Natural killer cell treated with Interleukin-12 subunit alpha and Interleukin-12 subunit beta and Interleukin-15 and Interleukin-18, amount 100 ng/mL, for 72 hours (primary cell): ENCODE results near the gene PCMTD2. TPM values are rescaled to one million over a fixed set of nuclear protein-coding genes. Genes with fewer than 3 reads are reported as not detected.
A peak's percentile ranks its signal among the peaks of the same experiment; 100 is the strongest.

Experiments used
- ATAC-seq, 2 donors: fragments of 150-1000 bp; cut with Tn5 transposase in 1 of 2; sonication (Bioruptor Pico), chemical (Tn5 transposase) in 1 of 2; 2 replicates each; pipeline ENCODE4 v1.10.0; 2021
- DNase-seq: peaks from one replicate; pipeline ENCODE4 v3.0.0; 2022; ENCODE audit warnings: low spot score
- H3K27ac Mint-ChIP-seq, 2 donors: 1 replicate in 1 of 2; 2 replicates in 1 of 2; pipeline ENCODE4 v1.8.0; 2022; ENCODE audit warnings: mixed read lengths in 2 of 2, mild to moderate bottlenecking in 1 of 2, moderate library complexity in 1 of 2
- H3K27me3 Mint-ChIP-seq, 2 donors: 1 replicate in 1 of 2; 2 replicates in 1 of 2; pipeline ENCODE4 v1.8.0; 2022; ENCODE audit warnings: mixed read lengths in 2 of 2
- H3K36me3 Mint-ChIP-seq: one replicate; pipeline ENCODE4 v1.8.0; 2022; ENCODE audit warnings: mixed read lengths
- H3K4me1 Mint-ChIP-seq, 2 donors: 1 replicate in 1 of 2; 2 replicates in 1 of 2; pipeline ENCODE4 v1.8.0; 2022; ENCODE audit warnings: low read depth in 2 of 2, mixed read lengths in 2 of 2, mild to moderate bottlenecking in 1 of 2
- H3K4me3 Mint-ChIP-seq: one replicate; pipeline ENCODE4 v1.8.0; 2022; ENCODE audit warnings: mixed read lengths
- H3K9me3 Mint-ChIP-seq: 2 replicates; pipeline ENCODE4 v1.8.0; 2022; ENCODE audit warnings: mixed read lengths
- total RNA-seq, 2 donors: library from RNA; stranded (reverse); gene quantifications; one replicate each; pipeline ENCODE4 v1.2.3, GENCODE V29; 2022

The PCMTD2 gene
- total RNA-seq, 2 donors from 2014 or later = 17.4 to 21.8 TPM

DNA sequence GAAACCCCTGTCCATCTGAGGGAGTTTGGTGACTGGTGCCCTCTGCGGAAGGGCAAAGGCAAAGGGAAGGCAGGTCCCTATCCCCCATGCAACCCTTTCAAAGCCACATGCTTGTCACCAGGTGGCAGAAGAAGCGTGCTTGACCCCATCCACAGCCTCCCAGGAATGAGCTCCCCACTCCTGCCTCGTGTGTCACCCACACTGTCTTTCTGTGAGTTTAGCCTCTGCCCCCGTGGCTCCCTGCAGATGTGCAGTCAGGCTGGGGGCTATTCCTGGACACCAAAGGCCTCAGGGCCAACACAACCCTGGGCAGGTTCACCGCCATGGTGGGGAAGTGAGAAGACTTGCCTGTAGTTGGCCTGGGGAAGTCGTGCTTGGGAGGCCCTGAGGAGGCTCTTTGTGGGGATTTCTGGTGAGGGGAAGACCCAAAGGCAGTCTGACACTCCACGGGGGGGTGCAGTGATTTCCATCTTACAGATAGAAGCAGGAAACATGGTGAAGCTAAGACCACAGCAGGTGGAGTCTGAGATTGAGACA lies 16.6 kb upstream of the PCMTD2 start:
- H3K4me1 Mint-ChIP-seq = no peaks in the 10 kb centered on the region
- no peak overlapping the region for H3K4me3 Mint-ChIP-seq
- DNase-seq (peak; percentile 22), ATAC-seq (no peak)
- no peak overlapping the region for H3K27ac Mint-ChIP-seq
- H3K36me3 Mint-ChIP-seq = no peaks in the 10 kb centered on the region
- H3K27me3 Mint-ChIP-seq = peaks cover 0 to 3% of the 10 kb centered on the region in 2 donors
- H3K9me3 Mint-ChIP-seq = no peaks in the 10 kb centered on the region

DNA sequence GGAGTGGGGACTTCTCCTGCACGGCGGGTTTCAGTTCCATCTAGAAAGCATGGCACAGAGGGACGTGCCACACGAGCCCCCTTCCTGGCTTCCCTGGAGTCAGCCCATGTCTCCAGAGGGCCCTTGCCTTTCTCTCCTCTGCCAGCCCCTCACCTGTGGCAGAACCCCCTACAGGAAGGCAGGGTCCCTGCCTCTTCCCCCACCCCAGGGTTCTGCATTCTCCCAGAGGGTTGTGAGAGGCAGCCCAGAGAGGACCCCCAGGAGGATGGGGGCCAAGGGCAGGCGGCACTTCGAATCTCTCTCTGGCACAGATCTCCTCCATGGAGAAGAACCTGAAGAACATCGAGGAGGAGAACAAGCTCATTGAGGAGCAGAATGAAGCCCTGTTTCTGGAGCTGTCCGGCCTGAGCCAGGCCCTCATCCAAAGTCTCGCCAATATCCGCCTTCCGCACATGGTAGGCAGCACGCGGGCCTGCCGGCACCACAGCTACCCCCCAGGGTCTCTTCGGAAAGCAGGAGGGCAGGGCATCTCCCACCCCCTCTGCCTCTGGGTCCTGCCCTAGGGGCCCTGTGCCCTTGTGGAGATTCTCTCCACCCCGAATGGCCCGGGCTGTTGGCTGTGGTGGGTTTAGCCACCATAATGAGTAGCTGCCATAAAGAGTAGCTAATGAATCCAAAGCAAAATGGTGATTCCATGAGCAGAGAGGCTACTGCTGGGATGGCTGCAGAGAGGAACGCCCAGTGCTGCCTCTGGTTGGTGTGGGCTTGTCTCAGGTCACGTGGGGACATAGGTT lies 15.9 kb upstream of the PCMTD2 start:
- H3K27ac Mint-ChIP-seq = no peak overlapping the region
- ATAC-seq (peak in 1 of 2 donors; percentile 37), DNase-seq (peak; percentile 45)
- peaks cover 5 to 7% of the 10 kb centered on the region in 2 donors for H3K27me3 Mint-ChIP-seq
- H3K9me3 Mint-ChIP-seq = no peaks in the 10 kb centered on the region
- H3K4me3 Mint-ChIP-seq = no peak overlapping the region
- no peaks in the 10 kb centered on the region for H3K4me1 Mint-ChIP-seq
- no peaks in the 10 kb centered on the region for H3K36me3 Mint-ChIP-seq

- no peak for ATAC-seq
- H3K9me3 Mint-ChIP-seq = no peaks in the 10 kb centered on the region
- no peaks in the 10 kb centered on the region for H3K36me3 Mint-ChIP-seq
- H3K4me3 Mint-ChIP-seq = no peak overlapping the region
- H3K27ac Mint-ChIP-seq = no peak overlapping the region
- H3K4me1 Mint-ChIP-seq = no peaks in the 10 kb centered on the region
- peaks cover 8 to 9% of the 10 kb centered on the region in 2 donors for H3K27me3 Mint-ChIP-seq
- DNase-seq = peak; percentile 54
These were observed 15.1 kb upstream of the PCMTD2 start for GRCh38 chr20:64240243-64241015.

DNA sequence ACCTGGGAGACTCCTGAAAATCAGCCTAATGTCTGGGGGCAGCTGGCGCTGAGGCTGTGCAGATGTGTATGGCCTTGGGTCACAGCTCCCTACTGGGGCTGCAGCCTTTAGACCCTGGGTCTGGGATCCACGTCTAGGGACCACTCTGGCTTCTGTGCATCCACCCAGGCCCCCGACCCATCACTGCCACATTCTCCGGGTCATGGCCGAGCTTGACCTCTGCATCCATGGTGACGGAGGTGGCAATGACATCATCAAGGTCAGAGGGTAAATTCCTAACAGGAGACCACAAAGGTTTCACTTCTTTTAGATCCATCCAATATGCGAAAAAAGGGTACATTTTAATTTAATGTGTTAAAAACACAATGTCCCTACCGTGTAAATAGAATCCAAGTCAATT lies 14.5 kb upstream of the PCMTD2 start:
- Mint-ChIP-seq H3K36me3 (no peaks in the 10 kb centered on the region), H3K27me3 (peaks cover 9 to 11% of the 10 kb centered on the region in 2 donors), H3K27ac (no peak overlapping the region), H3K4me3 (no peak overlapping the region), H3K9me3 (no peaks in the 10 kb centered on the region), H3K4me1 (no peaks in the 10 kb centered on the region)
- ATAC-seq (no peak), DNase-seq (no peak)

DNA sequence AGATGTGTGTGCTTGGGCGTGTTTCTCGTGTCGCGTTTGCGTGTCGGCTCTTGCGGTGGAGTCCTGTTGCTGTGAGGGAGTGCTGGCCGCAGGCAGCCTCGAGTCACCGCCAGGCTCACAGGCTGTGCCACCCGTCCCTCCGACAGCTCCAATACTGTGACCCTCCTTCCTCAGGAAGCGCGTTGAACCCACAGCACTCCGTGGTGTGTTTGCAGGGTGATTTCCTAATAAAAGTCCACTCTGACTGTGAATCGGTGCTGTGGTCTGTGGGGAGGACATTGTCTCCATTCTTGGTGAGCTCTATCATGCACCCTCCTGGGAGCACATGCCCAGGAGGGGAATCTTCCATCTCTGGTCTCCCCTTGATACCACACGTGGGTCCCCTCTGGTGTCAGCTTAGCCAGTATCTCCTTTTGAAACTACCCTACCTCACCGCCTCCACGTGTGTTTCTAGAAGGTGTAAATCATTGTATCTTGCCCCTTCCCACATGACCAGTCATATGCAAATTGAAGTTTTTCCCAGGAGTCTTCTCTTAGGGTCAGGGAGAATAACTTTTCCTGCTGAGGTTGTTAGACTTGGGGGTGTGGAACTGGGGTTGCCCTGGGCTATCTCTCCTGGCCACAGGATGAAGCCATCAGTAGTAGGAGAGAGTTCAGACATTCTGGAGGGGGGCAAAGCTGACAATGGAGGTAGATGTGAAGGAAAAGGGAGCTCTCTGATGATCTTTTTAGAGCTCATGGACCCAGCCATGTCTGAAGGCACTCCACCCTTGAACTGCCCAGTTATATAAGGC lies 13.3 kb upstream of the PCMTD2 start:
- no peak for DNase-seq
- Mint-ChIP-seq H3K9me3 (no peaks in the 10 kb centered on the region), H3K4me1 (no peaks in the 10 kb centered on the region), H3K4me3 (no peak overlapping the region), H3K36me3 (no peaks in the 10 kb centered on the region), H3K27me3 (peaks cover 14 to 17% of the 10 kb centered on the region in 2 donors), H3K27ac (no peak overlapping the region)
- ATAC-seq = no peak

DNA sequence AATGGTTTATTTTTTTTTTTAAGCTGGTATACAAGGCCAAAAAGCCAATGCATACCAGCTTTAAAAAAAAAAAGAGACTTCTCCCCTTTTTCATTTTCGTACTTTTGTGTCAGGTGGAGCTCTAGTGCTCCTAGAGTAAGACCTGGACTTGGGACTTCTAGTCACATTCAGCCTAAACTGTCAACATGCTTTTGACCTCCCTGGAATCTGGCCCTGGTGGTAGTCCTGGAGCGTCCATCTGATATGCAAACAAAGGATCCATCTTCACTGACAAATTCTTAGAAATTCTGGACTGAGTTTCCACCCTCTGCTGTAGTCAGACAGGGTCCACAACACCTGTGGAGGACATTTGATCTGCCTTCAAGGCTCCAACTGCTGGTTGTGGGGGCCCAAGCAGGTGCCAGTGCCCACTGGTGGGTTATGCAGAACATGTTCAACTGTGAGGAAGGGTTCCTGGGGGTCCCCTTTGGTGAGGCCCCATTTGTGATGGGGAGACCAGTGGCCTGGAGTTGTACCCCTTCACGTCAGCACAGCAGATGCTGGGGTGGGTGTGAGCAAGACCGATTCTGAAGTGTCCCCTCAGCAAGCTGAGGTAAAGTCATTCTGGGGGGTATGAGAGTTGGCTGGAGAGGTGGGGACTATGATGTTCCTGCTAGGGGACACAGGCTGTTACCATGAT lies 12.6 kb upstream of the PCMTD2 start:
- Mint-ChIP-seq H3K4me3 (no peak overlapping the region), H3K27ac (no peak overlapping the region), H3K27me3 (peaks cover 14 to 18% of the 10 kb centered on the region in 2 donors), H3K4me1 (no peaks in the 10 kb centered on the region), H3K9me3 (no peaks in the 10 kb centered on the region), H3K36me3 (no peaks in the 10 kb centered on the region)
- DNase-seq (no peak), ATAC-seq (no peak)

DNA sequence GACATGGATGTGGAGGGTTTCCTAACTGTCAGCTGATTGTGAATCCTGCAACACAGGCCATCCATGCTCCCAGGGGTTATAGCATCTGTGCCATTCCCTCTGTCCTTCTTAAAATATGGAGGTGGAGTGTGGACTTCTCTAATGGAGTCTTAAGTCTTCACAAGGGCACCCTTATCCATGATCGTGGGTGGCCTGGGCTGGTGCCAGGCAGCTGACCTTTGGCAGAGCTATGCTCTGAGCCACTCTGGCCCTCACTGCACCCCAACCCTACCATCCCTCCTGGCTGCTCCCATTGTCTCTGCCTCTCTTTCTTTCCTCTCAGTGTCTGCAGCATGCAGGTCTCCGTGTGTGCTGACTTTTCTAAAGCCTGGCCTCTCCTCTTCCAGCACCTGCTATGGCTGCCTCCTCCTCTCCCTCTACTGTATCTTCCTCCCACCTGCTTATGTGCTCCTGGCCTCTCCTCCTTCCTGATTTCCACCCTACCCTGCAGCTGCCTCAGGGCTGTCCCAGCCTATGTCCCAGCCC lies 11.2 kb upstream of the PCMTD2 start:
- Mint-ChIP-seq H3K4me1 (no peaks in the 10 kb centered on the region), H3K27me3 (peaks cover 14 to 18% of the 10 kb centered on the region in 2 donors), H3K9me3 (no peaks in the 10 kb centered on the region), H3K36me3 (no peaks in the 10 kb centered on the region), H3K27ac (no peak overlapping the region), H3K4me3 (no peak overlapping the region)
- ATAC-seq (no peak), DNase-seq (no peak)

DNA sequence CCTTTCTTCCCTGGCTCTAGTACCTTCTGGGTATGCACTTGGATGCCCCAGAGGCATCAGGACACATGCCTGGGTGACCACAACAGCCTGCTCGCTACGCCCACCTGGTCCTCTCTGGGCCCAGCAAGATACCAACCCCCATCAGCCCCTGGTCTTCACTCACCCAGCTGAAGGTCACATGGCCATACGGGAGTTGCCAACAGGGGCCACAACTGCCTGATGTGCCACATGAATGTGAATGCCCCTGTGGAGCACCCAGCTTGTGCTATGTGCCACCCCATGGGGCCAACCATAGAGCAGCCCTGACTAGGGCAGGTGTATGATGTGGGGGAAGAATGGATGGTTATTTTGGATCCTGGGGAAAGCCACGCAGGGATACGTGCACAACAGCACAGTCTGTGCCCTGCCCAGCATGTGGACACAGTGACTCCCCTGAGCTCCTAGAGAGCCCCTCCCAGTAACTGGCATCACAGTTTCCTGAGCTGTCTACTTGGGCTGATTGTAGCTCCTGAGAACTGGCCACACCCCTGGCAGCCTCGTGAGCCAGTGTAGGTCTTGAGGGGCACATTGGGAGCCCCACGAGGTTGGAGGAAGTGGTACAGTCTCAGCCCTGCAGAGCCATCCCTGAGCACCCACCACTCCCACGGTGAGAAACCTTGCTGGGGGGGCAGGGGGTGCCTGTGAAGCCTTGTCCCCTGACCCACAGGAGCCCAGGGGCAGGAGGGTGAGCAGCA lies 10.5 kb upstream of the PCMTD2 start:
- ATAC-seq (no peak), DNase-seq (no peak)
- Mint-ChIP-seq H3K27ac (no peak overlapping the region), H3K27me3 (peaks cover 17 to 21% of the 10 kb centered on the region in 2 donors), H3K4me3 (no peak overlapping the region), H3K9me3 (no peaks in the 10 kb centered on the region), H3K36me3 (no peaks in the 10 kb centered on the region), H3K4me1 (no peaks in the 10 kb centered on the region)

GRCh38 chr20:64245746-64246595 lies 9.6 kb upstream of the PCMTD2 start:
- DNase-seq = no peak
- Mint-ChIP-seq H3K9me3 (no peaks in the 10 kb centered on the region), H3K27ac (no peak overlapping the region), H3K27me3 (peaks cover 26% of the 10 kb centered on the region in 2 donors), H3K36me3 (no peaks in the 10 kb centered on the region), H3K4me1 (no peaks in the 10 kb centered on the region), H3K4me3 (no peak overlapping the region)
- no peak for ATAC-seq

DNA sequence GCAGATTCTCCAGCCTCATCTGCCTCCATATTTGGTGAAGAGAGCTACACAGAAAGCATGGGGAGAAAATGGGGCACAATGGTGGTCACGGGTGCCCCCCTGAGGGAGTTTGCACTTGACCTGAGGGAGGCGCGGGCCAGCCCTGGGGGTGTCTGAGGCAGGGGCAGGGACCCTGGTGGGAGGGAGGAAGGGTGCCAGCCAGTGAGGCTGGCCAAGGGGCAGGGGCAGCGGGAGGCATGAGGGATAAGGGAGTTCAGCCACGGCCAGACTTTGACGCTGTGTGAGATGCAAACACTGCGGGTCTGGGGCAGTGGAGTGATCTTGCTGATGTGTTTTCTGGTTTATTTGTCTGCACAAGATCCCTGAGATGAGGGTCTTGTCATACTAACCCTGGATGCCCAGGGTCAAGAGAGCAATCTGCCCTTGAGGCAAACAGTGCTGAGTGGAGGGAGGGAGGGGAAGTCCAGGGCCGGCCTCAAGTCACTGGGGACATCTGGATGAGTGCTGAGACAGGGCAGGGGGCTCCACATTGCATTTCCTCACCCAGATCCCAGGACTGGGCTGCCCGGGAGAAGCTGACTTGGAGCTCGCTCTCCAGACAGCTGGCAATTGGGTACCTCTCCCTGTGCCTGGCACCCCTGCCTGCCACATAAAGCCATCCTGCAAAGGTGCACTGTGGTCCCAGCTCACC lies 8.8 kb upstream of the PCMTD2 start:
- no peak for ATAC-seq
- Mint-ChIP-seq H3K9me3 (no peaks in the 10 kb centered on the region), H3K4me3 (no peak overlapping the region), H3K4me1 (no peaks in the 10 kb centered on the region), H3K27ac (no peak overlapping the region), H3K27me3 (peaks cover 26 to 27% of the 10 kb centered on the region in 2 donors), H3K36me3 (no peaks in the 10 kb centered on the region)
- DNase-seq = no peak

DNA sequence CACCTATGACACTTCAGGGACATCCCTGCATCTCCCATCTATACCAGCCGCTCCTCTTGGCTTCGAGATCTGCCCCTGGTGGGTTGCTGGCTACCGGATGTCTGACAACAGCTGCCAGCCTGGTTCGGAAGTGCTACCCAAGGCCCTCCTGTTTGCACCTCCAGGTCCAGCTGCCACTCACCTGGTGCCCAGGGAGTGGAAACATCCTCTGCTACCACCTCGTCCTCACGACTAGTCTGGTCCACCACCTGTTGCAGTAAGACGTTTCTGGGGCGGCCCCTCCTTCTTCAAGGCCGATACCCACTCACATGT lies 8.3 kb upstream of the PCMTD2 start:
- Mint-ChIP-seq H3K4me3 (no peak overlapping the region), H3K36me3 (no peaks in the 10 kb centered on the region), H3K27ac (no peak overlapping the region)

More for the DNA sequence above, 8.3 kb upstream of the PCMTD2 start:
- no peak for ATAC-seq
- Mint-ChIP-seq H3K27me3 (peaks cover 27% of the 10 kb centered on the region in 2 donors), H3K9me3 (no peaks in the 10 kb centered on the region), H3K4me1 (no peaks in the 10 kb centered on the region)
- no peak for DNase-seq
